Muscle of arm (tissue), 14 donors: Measurements from ENCODE around the gene PIGO. TPM values are rescaled to one million over a fixed set of nuclear protein-coding genes. Genes with fewer than 3 reads are reported as not detected.

Experiments used
- DNase-seq: peaks from one replicate; pipeline ENCODE4 v3.0.0-alpha.2; 2013
- long read RNA-seq, 11 donors: transcript quantifications; one replicate each; lab custom pipeline, GENCODE V29; 2026
- polyA plus RNA-seq, 12 donors: library from polyadenylated mRNA; unstranded; fragments of 120-200 nt; gene quantifications; one replicate each; pipeline ENCODE4 v1.2.1, GENCODE V29; 2013; ENCODE audit not compliant: insufficient read length in 12 of 12

The PIGO gene
- 10 to 100 TPM in 11 of 12 donors, not detected in 1; 10.4 to 17.5 (median 11.7) TPM for polyA plus RNA-seq
- long read RNA-seq, donor 1: 0 reads
- long read RNA-seq, donor 2: 0 reads
- long read RNA-seq, donor 3: 0 reads
- long read RNA-seq, donor 4: 0 reads
- long read RNA-seq, donor 5: 0 reads
- long read RNA-seq, donor 6, partial matches to known transcripts: 0 of 1 reads
- long read RNA-seq, donor 6, other reads (novel, unspliced or antisense): 0 of 1 reads
- long read RNA-seq, donor 7: 0 reads
- long read RNA-seq, donor 8: 0 reads
- long read RNA-seq, donor 9, full-length matches to known transcripts: 2 of 2 reads
- long read RNA-seq, donor 9, partial matches to known transcripts: 0 of 2 reads
- long read RNA-seq, donor 9, other reads (novel, unspliced or antisense): 0 of 2 reads
- long read RNA-seq, donor 10: 0 reads
- long read RNA-seq, donor 11, partial matches to known transcripts: 0 of 2 reads
- long read RNA-seq, donor 11, other reads (novel, unspliced or antisense): 0 of 2 reads

DNA sequence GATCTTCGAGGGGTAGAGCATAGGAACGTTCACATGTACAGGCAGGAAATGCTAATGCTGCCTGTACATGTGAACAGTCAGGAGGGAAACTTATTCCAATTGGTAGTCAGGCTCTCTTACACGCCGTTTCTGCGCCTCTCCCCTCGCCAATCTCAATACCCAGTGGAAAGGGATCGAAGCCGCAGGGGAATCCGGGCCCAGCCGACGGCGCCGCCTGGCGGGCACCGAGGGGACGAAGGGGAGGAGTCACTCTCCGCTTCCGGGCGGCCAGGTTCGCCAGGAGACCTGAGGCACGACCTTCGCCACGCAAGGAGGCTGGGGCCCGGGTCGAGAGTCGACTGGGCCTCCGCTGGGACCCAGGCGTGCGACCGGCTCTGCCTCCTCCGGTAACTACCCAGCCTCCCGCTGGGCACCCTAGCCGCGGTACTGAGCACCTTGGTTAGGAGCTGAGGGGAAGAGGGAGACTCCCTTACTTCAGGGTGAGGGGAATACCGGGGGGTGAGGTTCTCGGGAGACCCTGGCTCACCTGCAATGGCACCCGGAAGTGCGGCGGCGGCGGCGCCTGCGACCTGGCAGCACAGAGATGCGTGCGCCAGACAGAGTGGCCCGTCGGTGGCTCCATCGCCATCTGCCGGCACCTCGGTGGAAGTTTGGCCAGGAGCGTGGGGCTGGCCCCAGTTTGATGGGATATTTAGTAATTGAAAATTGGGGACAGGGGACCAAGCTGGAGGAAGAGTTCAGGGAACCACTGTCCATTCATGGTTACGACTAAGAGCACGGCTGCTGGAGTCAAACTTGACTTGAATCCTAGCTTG, at the start of gene PIGO:
Gene PIGO (minus strand): TSS at position 557 of the 815 bp plus-strand sequence. CDS start 1,026 bp downstream, outside the sequence.
- peak; percentile 85 for DNase-seq

DNA sequence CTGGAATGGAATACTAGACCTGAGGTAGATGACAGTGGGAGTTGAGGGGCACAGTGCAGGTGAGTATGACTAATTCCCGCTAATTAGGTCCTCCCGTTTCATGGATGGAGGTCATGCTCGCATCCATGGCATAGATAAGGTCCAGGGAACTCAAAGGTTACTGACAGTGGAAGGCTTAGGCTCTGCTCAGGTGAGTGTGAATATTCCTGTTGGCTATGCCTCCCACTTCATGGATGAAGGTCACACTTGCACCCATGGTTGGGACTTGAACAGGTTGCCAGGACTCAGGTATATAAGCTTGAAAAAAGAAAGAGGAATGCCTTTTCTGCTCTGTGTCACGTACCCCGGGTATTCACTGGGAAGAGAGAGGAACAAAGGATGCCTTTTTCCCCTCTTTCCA, 45.6 kb upstream of the PIGO start:
- no peak for DNase-seq

DNA sequence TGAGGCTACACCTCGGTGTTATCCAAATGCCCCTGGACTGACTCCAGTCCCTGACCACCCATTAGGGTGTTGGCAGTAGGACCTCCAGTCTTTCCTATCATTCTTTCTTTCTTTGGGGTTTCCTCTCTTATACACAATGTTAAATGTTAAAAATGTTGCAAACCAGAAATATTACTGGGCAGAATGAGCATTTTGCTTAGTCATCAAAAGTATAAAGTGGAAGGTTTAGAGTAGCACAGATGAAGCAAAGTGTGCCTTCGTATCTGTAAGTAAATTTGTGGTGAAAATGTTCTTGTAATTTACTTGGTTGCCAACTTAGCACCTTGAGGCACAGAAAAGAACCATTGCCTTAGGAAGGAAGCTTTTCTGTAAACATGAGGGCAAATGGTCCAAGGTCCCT, 43.7 kb upstream of the PIGO start:
- no peak for DNase-seq

DNA sequence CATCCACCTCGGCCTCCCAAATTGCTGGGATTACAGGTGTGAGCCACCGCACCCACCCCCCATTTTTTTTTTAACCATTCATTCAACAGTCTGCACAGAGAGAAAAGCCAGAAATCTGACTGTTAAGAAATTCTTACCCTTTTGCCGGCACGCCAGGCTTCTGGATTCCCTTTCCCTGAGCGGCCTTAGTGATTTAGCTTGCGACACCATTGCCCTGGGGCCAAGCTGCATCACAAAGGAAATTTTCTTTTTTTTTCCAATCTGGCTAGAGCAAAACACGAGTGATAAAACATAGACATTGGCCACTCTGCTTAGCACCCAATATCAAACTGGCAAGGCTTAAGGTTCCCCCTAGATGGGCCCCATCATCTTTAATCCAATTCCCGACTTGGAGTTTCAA, 40.5 kb upstream of the PIGO start:
- DNase-seq: no peak

DNA sequence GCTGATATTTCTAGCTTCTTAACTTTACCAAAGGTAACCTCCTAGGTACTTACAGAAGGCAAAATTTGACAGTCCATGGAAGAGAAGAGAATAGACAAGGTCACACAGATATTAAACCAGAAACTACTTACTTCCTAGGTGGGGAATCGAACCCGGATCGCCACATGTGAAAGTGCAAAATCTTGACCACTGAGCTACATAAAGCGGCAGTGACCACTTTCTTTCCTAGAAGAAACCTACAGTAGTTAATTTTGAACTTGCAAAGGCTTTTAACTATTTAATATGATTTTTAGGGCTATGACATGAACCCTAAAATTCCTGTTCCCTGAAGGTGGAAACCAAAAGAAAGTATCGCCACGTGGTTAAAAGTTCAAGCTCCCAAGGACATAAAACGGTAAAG, 39.6 kb upstream of the PIGO start:
- DNase-seq: no peak

DNA sequence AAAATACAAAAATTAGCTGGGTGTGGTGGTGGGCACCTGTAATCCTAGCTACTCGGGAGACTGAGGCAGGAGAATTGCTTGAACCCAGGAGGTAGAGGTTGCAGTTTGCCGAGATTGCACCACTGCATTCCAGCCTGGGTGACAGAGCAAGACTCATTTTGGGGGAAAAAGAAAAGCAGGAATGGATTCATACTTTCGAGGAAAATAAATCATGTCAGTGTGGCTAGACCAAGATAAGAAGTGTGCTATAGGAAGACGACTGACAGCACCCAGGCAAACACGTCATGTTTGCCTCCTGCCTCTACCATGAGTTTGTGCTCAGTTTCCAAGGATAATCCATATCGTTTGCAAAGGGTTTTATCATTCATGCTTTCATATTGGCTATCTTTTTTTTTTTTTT, 38.5 kb upstream of the PIGO start:
- no peak for DNase-seq

DNA sequence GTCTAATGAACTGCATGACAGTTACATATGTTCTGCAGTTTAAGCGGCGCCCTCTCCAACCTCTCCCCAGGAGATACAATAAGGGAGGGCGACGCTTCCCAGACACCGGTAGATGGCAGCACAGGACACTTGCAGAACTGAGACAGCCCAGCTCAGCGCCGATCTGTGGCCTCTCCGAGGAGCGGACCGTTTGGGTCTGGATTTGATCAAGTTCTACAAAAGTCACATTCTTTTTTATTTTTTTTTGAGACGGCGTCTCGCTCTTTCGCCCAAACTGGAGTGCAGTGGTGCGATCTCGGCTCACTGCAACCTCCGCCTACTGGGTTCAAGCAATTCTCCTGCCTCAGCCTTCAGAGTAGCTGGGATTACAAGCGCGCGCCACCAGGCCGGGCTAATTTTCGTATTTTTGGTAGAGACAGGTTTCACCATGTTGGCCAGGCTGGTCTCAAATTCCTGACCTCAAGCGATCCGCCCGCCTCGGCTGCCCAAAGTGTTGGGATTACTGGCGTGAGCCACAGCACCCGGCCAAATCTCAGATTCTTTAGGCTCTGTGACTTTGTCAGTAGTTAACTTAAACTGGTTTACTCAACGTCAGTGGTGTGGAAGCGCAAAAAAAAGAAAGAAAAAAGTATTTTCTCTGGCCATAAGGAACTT, 20.6 kb upstream of the PIGO start:
- peak; percentile 95 for DNase-seq

DNA sequence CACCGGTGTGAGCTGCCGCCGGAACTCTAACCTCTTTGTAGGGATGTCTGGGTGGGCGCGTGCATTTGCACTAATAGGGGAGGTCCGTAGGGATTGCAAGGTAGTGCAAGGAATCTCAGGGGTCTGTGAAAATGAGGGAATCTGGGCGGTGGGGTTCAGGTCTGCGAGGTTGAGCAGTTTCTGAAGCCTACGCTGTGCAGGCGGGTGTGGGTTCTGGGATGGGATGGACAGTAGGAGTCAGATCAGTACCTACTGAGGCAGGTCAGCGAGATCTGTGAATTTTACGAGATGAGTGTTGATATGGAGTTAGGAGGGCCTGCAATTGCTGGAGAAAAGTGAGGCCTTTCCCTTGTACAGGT, 20.1 kb upstream of the PIGO start:
- DNase-seq: no peak

DNA sequence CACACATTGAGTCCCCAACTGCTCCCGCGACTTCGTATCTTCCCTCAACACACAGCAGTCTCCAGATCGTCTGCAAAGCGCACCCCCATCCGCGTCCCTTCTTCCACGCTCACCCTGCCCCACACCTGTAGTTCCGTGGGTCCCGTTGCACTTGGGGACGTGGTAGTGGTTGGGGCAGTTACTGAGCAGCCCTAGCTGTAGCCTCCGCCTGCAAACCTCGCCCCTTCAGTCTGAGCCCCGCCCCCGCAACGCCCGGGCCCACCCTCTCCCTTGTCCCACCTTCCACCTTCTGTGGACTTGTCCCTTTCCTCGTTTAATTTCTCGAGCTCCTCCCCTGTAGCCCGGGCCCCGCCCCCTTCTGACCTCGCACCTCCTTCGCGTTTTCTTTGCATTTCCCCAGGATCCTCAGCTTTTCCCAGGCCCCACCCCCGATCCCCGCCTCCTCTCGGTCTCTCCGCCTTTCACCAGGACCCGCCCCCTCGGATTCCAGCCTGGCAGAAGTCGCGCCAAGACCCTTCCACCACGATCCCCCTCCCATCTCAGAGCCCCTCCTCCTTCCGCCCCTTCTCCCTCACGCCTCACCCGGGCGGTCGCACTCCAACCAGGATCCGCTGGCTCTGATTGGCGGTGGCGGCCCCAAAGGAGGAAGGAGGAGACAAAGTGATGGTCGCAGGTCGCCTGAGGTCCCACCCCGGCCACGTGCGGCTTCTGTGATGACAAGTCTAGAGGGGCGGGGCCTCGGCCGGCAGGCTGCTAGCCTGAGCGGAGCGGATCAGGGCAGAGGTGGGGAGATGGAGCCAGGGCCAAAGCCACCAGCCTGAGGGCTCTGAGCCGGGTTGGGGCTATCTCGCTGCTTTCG, 19.5 kb upstream of the PIGO start, which contains the start of gene ATOSB:
Gene ATOSB (minus strand): TSS at position 183 of the 859 bp plus-strand sequence. CDS start 7,588 bp downstream, outside the sequence.
- peak; percentile 98 for DNase-seq

DNA sequence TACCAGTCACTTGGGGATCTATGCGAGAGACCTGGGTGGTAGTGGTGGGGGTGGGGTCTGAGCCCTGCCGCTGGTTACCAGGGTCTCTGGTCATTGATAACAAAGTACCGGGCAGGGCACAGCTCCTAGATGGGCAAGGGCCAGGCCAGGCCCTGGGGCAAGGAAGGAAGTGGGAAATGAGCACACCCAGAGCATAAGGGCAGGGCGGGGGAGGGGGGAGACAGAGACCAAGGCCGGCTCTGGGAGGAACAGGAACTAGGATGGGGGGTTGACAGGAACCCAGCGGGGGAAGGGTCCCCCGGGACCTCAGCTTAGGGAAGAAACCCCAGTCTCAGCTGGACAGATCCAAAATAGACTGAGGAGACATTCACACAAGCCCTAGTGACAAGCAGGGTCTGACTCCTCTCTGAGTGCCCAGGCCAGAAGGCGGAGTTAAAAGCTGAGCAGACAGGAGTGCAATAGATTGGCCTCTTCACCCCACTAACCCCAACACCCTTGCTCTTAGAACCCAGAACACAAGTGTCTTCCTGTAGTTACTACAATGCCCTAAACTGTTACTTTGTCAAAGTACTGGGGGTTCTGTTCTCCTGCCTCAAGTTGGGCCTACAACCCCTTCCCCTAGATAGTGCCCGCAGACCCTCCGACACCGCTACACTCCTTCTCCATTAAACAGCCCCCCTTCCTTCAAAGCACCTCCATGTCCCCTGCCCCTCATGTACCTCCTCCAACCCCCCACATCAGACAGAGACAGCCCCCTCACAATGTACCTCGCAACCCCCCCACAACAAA, 18.6 kb upstream of the PIGO start:
- peak; percentile 54 for DNase-seq

DNA sequence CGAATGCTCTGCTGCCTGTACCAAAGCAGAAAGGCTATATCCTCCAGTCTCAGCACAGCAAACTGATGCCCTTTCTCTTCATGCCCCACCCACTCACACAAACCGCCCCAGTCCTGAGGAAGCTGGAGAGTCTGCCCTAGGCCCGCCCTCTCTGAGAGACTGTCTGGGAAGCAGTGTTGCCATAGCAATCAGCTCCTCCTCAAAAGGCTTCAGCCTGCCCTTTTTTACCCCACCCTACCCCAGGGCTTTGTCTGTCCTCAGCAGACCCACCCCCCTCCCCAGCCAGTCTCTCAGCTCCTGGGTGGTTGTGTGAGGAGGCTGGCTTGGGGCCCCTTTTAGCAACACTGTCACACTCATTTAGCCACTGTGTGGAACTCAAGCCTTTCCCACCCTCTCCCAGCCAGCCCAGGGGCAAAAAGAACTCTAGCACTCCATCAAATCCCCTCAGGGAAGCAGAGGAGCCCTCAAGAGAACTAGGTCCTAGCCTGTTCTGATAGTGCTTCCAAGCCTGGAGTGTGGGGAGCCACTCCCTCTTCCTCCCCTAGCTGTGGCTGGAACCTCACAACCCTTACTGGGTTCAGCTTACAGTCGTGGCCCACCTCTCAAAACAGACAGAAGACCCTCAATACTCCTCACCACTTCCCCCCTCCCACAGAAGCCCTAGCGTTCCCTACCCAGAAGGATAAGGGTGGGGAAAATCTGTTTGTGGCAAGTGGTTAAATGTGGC, 17.9 kb upstream of the PIGO start:
- DNase-seq: peak; percentile 81

DNA sequence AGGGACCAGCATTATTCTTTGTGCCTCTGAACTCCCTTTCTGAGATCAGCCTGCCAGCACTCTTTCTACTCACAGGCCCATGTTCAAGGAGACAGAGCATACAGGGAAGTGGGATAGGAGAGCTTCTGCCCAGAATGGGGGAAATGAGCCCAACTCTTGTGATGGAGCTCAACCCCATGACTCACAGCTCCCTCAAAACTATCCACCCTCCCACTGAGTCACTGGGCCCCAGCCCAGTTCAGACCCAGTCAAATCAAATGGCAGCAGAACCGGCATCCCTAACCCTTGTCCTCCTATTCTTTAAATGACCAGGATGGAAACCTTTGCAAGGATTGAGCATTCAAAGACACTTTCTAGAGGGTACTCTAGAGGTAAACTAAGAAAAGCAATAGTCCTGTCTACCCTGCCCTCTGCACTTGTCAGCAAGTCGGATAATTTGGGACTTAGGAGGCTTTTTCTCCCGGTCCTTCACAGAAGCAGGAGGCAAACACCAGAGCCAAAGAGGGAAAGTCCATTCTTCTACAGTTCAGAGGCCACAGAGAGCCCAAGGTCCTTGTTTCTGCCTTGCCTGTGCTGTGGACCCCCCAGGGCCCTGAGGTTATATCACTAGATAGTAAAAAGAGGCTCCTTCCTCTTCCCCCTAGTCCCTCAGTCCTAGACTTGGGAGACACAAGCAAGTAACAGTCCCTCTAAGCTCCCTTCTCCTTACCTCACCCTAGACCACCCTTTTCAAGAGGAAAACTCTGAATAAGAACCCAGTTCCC, 16.0 kb upstream of the PIGO start:
- DNase-seq: no peak

DNA sequence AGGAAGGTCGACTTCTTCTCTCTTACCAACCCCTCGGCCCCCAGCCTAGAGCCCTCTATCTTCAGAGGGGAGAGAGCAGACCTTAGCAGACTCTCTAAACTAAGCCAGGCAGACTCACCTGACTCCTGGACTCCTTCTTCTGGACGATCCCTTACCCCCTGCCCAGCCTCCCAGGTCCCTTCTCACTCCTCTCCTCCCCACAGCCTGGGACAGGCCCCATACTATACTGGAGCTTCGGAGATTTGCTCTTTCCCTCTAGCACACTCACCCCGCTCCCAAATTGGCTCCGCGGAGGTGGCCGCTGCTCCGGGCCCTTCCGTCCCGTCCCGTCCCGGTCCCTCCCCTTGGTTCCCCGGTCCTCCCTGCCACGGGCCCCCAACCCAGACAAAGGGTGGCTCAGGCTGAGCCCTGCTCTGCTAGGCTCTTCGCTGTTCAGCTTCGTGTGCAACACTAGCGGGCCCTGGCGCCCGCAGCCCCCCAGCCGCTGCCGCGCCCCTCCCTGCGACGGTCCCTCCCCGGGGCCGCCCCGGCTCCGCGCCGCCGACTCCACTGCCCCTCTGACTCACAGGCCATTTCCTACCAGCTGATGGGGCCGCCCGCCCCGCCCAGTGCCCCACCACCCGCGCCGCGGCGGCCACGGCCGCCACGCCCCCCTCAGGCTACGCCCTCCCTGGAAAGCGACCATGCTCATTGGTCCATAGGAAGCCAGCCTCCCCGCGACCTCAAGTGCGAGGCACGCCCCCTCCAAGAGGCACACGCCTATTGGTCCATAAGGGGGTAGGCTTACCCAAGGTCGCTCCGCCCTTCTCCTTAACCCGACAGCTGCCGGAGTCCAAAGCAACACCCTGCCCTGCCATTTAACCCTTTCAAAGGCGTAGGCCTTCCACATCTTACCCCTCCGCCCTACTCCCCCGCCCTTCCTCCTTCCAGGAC, 14.9 kb upstream of the PIGO start:
- DNase-seq: peak; percentile 97

DNA sequence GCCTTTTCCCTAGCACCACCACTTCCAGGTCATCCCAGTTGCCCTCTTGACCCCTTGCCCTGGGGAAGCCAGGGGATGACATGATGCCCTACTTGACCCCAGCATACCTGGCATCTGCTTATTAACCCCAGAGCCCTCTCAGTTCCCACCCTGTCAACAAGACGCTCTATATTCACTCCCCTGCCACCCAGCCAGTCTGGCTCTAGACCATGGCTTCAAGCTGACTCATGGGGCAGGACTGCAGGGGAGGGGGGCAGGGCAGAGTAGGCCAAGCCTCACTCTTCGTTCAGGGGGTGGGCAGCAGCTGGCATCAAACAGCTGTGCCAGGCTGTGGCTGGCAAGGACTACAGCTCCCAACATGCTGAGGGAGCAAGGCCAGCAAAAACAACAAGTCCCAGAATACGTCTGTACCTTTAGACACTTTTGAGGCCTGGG, 14.0 kb upstream of the PIGO start:
- DNase-seq: no peak

DNA sequence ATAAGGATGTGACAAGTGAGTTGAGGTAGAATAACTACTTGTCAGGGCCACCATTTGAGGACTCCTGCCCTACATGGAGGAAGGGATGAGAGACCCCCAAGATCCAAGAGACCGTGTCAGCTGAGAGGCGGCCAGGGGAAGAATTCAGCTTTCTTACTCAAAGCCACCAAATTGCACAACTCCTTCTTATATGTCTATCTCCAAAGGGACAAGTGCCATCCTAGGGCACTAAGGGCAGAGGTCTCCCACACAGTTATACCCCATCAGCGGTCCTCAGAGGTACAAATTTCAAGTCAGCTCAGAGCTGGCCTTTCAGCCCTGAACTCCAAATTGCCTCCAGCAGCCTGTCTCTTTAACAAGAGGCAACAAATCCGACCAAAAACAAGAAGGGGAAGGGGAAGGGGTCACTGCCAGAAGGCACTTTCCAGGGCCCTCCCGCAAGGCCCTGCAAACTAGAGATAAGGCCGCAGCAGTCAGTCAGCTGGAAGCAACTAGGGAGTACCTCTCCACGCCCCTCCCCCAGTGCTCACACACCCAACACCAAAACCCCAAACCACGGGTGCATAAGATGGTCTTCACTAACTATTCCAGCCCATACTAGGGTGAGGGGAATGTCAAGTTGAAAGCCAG, 12.7 kb upstream of the PIGO start:
- no peak for DNase-seq

DNA sequence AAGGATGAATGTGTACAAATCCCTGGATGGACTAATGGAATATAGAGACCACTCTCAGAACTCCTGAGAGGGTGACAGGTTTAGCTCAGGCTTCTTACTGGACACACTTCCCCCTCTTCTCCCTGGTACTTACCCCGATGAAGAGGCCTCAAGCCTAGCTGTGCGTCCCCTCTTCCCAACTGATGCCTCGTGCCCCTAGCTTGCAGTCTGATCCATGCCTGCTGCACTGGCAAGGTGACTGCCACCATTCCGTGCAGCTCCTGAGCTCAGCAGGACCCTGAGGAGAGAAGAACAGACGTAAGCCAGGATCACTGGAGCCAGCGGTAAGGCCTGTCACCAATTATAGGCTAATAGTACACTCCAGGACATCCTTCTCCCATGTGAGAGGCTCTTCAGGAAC, 12.1 kb upstream of the PIGO start:
- DNase-seq: no peak
